ENCODE data around the gene CCNF.
A peak's percentile ranks its signal among the peaks of the same experiment; 100 is the strongest.

The CCNF gene

DNA sequence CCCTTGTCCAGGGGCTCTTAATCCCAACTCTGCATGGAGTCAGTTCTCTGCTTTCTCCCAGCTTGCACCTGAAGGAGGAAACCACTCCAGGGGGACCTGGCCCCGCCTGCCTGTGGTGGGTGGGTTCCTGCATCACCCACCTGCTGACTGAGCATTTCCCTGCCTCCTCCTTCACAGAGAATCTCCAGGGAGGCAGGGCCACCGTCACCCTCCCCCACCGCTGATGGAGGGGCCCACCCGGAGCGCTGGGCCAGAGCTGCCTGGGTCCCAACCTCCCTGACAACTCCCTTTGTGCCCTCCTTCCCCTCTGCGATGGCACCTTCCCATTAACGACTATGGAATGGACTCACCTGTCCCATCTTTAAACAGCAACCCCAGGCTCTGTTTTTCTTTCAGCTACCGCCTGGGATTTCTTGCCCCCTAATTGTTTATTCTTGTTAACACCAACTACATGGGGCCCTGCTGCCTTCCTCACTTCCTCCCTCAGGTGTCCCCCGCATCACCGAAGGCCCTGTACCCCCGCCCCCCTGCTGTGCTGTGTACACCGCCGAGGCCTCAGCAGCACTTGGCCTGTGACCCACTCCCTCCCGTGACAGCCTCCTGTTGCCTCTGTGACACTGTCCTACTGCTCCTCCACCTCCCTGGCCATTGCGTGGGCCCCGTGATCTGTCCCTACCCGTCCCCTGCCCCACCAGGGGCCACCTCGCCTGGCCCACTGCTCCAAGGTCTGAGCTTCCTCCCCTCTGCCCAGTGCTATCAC, 29.8 kb downstream of the CCNF start:
- DNase-seq = no peak

- DNase-seq = peak; percentile 89
Measured at GRCh38 chr16:2459647-2460390, 30.6 kb downstream of the CCNF start, which contains the start of gene TEDC2. Gene TEDC2 (plus strand): TSS chr16:2460109. CDS start chr16:2460145, 36 bp downstream.

DNA sequence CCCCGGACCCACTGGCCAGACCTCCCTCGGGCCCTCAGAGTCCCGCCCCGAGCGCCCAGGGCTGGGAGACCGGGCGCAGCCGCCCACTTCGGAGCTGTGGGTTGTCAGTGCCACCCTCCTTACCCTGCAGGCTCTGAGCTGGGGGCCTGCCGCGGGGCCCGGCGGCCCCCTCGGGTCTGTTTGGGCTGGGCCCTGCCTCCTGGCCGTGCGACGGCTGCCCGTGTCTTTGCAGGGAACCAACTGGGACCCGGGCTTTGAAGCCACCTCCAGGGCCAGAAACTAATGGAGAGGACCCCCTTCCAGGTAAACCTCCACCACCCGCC, 31.1 kb downstream of the CCNF start:
- DNase-seq = no peak

GRCh38 chr16:2460916-2461315, 31.7 kb downstream of the CCNF start:
- DNase-seq = no peak

GRCh38 chr16:2462031-2462866, 33.0 kb downstream of the CCNF start:
- no peak for DNase-seq

GRCh38 chr16:2464333-2464732, 35.1 kb downstream of the CCNF start:
- DNase-seq = no peak

DNA sequence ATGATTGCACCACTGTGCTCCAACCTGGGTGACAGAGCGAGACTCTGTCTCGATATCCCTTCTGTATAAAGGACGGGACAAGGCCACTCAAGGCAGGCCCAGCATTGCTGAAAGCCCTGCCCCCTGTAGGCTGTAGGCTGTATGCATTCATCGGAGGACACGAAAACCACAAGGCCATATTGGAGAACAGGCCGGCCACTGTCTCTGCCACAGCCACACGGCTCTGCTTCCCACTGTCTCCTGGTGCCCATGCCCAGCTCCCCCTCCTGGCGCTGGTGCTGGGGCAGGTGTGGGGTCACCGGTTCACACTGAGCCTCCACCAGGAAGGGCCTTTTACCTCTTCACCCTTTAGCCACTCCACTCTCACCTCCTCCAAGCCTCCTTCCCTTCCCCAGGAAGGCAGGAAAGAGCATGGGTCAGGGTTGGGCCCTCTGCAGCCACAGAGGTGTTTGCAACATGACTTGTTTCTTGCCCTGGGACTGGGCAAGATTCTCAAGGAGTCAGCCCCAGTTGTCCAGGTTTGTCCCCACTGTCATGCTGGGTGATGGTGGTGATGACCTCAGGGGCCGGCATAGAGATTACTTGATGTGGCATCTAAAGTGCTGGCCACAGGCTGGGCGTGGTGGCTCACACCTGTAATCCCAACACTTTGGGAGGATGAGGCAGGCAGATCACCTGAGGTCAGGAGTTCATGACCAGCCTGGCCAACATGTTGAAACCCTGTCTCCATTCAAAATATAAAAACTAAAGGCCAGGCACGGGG, 36.6 kb downstream of the CCNF start:
- no peak for DNase-seq

GRCh38 chr16:2466667-2467527, 37.6 kb downstream of the CCNF start:
- peak; percentile 44 for DNase-seq

DNA sequence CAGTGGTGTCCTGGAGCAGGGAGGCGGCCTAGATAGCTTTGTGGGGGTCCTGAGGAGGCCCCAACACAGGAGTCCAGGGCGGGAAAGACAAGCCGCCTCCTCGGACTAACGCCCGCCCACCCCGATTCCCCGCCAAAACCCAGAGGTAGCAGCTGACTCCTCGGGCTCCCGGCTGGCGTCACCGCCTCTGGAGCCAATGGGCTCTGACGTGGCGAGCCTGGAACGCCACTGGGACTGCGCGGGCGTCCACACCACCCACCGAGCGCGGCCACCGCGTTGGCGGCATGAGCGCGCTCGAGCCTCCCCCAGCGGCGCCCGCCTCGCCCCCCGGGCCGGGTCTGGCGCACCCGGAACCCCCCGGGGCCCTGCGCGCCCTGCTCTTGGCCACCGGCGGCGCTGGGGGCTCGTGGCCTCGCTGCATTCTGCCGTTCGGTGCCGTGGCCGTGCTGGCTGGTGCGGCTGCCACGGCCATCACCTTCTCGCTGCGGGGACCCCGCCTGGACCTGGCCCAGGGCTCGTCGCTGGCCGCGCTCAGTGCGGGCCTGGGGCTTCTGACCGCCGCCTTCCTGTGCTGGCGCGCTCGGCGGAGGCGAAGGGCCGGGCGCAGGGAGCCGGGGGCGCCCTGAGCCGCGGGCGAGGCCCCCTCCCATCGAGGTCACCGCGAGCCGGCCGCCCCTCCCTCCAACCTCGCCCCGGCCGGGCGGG, 38.4 kb downstream of the CCNF start:
- peak; percentile 82 for DNase-seq

GRCh38 chr16:2468233-2468724, 39.0 kb downstream of the CCNF start:
- peak; percentile 85 for DNase-seq

DNA sequence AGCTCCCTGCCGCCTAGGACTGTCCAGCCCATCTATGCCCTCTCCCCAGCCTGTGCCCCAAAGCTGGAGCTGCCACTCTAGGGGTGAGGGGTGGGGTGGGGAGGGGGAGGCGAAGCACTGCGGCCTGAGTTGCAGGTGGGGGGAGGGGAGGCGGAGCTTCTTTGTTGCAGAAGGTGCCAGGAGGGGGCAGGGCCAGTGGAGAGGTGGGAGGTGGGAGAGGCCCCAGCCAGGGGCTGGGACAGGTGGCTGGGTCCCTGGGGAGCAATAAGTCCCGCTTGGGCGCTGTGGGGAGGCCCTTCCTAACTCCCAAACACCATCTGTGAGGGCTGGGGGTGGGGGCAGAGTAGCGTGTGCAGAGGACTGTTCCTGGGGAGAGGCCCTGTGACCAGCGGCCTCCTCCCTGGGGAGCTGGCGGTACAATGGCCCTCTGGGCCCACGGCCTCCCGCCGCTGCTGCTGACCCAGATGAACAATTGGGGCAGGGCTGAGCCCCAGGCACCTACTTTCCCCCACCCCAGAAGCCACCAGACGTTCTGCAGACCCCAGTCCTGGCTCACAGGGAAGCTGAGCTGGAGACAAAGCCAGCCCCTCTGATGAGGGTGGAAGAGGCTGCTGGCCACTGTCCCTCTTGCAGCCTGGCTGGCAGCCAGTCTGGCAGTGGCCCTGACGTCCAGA, 39.6 kb downstream of the CCNF start:
- peak; percentile 90 for DNase-seq

DNA sequence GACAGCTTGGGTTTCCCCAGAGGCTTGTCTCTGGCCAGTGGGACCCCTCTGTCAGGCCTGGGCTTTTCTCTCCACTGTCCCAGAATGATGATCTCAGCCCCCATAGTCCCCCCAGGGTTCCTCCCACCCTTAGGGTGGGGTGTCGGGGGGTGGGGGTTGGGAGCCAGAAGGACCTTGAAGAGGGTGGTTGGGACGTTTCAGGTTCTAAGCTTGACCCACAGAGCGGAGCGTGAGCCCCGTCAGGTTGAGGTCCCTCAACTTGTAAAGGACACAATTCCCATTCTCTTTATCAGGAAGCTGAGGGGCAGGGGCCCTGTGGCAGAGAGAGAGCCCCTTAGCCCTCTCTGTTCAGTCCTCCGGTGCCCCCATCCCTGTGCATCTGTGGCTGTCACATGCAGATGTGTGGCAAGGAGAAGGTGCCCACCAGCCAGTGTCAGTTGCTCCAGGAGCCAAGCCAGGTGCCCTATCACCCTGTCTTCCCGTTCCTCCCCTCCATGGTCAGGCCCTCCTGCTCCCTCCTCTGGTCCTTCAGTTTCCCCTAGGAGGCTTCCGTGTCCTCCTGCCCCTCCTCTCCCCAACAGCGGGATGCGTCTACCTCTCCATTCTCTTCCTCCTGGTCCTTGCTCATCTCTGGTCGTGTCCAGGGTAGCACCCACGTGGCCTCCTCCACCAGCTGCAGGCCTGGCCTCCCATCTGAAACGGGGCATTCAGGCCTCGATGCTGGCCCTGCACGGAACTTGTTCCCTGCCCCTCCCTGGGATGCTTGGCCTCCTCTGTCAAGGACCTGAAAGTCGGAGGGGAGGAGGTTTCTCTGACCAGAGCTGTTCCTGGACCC, 40.4 kb downstream of the CCNF start:
- no peak for DNase-seq

DNA sequence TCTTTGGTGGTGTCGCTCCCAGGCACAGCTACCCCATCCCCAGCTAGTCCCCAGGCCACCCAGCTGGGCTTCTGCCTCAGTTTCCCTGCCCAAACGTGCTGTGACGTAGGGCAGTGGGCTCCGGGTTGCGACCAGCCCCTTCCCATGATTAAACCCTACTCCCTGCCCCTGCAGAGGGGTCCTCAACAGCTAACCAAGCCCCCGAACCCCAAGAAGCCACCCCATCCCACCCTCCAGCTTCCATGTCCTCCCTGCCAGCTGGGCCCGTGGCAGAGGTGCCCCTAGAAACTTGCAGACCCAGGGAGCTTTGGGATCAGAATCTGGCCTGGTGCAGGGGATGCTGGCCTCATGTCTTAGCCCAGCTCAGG, 41.0 kb downstream of the CCNF start:
- no peak for DNase-seq

- peak; percentile 70 for DNase-seq
Measured at GRCh38 chr16:2470603-2471015, 41.4 kb downstream of the CCNF start.

DNA sequence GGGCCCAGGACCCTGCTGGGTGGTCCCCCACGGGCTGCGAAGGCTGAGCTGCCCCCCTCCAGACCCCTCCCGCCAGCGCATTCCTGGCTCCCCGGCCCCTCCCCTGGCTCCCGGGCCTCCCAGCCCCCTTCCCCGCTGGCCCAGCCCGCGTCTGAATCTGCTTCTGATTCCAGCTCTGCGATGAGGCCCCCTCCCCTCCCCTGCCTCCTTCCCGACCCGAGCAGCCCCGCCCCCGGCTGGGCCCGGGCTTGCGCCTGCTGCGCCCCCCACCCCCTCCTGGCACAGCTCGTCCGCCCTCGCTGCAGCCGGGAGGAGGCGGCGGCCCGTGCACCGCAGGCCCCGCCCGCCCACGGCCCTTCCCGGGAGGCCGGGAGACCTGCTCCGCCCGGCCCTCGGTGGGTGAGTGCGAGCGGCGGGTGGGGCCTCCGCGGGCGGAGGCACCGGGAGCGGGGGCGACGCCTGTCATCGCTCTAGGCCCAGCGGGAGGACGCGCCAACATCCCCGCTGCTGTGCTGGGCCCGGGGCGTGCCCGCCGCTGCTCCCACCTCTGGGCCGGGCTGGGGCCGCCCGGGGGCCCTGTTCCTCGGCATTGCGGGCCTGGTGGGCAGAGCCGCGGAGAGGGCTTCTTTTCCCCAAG, 41.9 kb downstream of the CCNF start, which contains the start of gene NTN3:
NTN3 (plus strand) TSS at position 282 of the 637 bp plus-strand sequence. CDS start 405 bp downstream, outside the sequence.
- DNase-seq = peak; percentile 41

DNA sequence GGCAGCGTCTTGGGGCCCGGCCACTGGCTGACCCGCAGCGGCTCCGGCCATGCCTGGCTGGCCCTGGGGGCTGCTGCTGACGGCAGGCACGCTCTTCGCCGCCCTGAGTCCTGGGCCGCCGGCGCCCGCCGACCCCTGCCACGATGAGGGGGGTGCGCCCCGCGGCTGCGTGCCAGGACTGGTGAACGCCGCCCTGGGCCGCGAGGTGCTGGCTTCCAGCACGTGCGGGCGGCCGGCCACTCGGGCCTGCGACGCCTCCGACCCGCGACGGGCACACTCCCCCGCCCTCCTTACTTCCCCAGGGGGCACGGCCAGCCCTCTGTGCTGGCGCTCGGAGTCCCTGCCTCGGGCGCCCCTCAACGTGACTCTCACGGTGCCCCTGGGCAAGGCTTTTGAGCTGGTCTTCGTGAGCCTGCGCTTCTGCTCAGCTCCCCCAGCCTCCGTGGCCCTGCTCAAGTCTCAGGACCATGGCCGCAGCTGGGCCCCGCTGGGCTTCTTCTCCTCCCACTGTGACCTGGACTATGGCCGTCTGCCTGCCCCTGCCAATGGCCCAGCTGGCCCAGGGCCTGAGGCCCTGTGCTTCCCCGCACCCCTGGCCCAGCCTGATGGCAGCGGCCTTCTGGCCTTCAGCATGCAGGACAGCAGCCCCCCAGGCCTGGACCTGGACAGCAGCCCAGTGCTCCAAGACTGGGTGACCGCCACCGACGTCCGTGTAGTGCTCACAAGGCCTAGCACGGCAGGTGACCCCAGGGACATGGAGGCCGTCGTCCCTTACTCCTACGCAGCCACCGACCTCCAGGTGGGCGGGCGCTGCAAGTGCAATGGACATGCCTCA, 42.6 kb downstream of the CCNF start:
- DNase-seq = no peak

DNA sequence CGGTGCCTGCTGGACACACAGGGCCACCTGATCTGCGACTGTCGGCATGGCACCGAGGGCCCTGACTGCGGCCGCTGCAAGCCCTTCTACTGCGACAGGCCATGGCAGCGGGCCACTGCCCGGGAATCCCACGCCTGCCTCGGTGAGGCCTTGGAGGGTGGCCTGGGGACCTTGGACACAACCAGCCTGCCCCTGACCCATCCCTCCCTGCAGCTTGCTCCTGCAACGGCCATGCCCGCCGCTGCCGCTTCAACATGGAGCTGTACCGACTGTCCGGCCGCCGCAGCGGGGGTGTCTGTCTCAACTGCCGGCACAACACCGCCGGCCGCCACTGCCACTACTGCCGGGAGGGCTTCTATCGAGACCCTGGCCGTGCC, 43.2 kb downstream of the CCNF start:
- DNase-seq = no peak
